ENCODE data around the gene ZNF543. TPM values are rescaled to one million over a fixed set of nuclear protein-coding genes. Genes with fewer than 3 reads are reported as not detected.

ZNF543 gene
- total and polyA plus RNA-seq, 9 of the 15 experiments (the other 6 are each of a cell fraction or from before 2014, with no cell fraction given): 0.14 to 5.5 (median 2.4) TPM

GRCh38 chr19:57320180-57321084 is at the start of gene ZNF543 (continued):
- no peak for TF ChIP-seq DMBX1 (CRISPR knock-in tag; IDR thresholded peaks at IDR 0.05; ENCODE audit: borderline replicate concordance)
- peak; percentile 71 for TF ChIP-seq CHD1 (IDR thresholded peaks at IDR 0.05; ENCODE audit: low read length)
- TF ChIP-seq CSDE1 (IDR thresholded peaks at IDR 0.05): peak in 1 of 2 experiments; percentile 34; a peak in 1 of 4 replicates
- no peak for TF ChIP-seq ZFP1 (CRISPR knock-in tag; IDR thresholded peaks at IDR 0.05)
- no peak for TF ChIP-seq HOXB6 (CRISPR knock-in tag; IDR thresholded peaks at IDR 0.05; ENCODE audit: borderline replicate concordance)
- TF ChIP-seq CEBPG (CRISPR knock-in tag; IDR thresholded peaks at IDR 0.05): no peak
- TF ChIP-seq CEBPG (tag; conservative IDR thresholded peaks at IDR 0.05 in 1 of 2, IDR thresholded peaks at IDR 0.05 in 1 of 2): no peak
- peak; percentile 67 for TF ChIP-seq PKNOX1 (IDR thresholded peaks at IDR 0.05)
- no peak for TF ChIP-seq PPARD (CRISPR knock-in tag; IDR thresholded peaks at IDR 0.05)
- TF ChIP-seq GABPB2 (CRISPR knock-in tag; conservative IDR thresholded peaks at IDR 0.05): no peak
- peak; percentile 29; the same call in 1 of the 2 replicates for TF ChIP-seq FOXK1 (CRISPR knock-in tag; IDR thresholded peaks at IDR 0.05; ENCODE audit: borderline replicate concordance)
- TF ChIP-seq, protein P1, sequence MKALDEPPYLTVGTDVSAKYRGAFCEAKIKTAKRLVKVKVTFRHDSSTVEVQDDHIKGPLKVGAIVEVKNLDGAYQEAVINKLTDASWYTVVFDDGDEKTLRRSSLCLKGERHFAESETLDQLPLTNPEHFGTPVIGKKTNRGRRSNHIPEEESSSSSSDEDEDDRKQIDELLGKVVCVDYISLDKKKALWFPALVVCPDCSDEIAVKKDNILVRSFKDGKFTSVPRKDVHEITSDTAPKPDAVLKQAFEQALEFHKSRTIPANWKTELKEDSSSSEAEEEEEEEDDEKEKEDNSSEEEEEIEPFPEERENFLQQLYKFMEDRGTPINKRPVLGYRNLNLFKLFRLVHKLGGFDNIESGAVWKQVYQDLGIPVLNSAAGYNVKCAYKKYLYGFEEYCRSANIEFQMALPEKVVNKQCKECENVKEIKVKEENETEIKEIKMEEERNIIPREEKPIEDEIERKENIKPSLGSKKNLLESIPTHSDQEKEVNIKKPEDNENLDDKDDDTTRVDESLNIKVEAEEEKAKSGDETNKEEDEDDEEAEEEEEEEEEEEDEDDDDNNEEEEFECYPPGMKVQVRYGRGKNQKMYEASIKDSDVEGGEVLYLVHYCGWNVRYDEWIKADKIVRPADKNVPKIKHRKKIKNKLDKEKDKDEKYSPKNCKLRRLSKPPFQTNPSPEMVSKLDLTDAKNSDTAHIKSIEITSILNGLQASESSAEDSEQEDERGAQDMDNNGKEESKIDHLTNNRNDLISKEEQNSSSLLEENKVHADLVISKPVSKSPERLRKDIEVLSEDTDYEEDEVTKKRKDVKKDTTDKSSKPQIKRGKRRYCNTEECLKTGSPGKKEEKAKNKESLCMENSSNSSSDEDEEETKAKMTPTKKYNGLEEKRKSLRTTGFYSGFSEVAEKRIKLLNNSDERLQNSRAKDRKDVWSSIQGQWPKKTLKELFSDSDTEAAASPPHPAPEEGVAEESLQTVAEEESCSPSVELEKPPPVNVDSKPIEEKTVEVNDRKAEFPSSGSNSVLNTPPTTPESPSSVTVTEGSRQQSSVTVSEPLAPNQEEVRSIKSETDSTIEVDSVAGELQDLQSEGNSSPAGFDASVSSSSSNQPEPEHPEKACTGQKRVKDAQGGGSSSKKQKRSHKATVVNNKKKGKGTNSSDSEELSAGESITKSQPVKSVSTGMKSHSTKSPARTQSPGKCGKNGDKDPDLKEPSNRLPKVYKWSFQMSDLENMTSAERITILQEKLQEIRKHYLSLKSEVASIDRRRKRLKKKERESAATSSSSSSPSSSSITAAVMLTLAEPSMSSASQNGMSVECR (CRISPR knock-in tag; IDR thresholded peaks at IDR 0.05): peak; percentile 78
- TF ChIP-seq PHF21A (IDR thresholded peaks at IDR 0.05; ENCODE audit: borderline replicate concordance, low read depth): no peak
- TF ChIP-seq ID3 (CRISPR knock-in tag; IDR thresholded peaks at IDR 0.05): no peak
- TF ChIP-seq ID3 (tag; IDR thresholded peaks at IDR 0.05): no peak
- TF ChIP-seq STAT6 (CRISPR knock-in tag; IDR thresholded peaks at IDR 0.05): no peak
- no peak for TF ChIP-seq SREBF1 (IDR thresholded peaks at IDR 0.05; ENCODE audit: borderline replicate concordance, low read depth, low read length)
- no peak for TF ChIP-seq ARID2 (IDR thresholded peaks at IDR 0.05)
- TF ChIP-seq NRF1 (conservative IDR thresholded peaks at IDR 0.05 in 1 of 2, IDR thresholded peaks at IDR 0.05 in 1 of 2): peak; percentile 80 to 84
